ENCODE results near the gene LGALSL.

DNA sequence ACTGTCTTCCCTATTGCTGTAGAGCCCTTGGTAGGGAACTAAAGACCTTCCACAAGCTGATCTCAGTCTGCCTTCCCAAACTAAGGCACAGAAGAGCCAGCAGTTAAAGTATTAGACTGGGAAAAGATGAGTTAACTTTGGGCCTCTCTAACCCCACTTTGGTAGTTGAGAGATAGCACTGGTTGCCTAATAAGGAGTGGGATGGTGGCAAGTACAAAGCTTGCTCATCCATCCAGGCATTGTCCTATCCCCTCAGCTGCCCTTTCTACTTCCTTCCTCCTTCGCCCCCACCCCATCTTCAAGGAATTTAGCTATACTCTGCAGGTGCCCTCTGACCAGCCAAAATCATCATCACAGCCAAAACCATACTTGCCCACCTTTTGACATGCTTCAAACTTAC is 48.0 kb downstream of the LGALSL start:
- no peak for TF ChIP-seq CTCF (IDR thresholded peaks at IDR 0.05)
- TF ChIP-seq POLR2AphosphoS5 (IDR thresholded peaks at IDR 0.05): no peak
- TF ChIP-seq POLR2A (IDR thresholded peaks at IDR 0.05): no peak
